KOPT-K1 (cell line): ENCODE results near the gene CLDN12.
"Not testable (repeated sequence)": the region's sequence is repeated elsewhere in the genome, so short reads cannot be mapped to it uniquely, and the experiment has no call there.

Experiments used
- H3K27ac ChIP-seq: fragments of 200-600 bp; sonication (generic); 2 replicates; pipeline ENCODE4 v1.5.1; 2016; ENCODE audit warnings: antibody characterized with exemption, mild to moderate bottlenecking, low read depth, low read length; ENCODE audit not compliant: poor library complexity, severe bottlenecking
- H3K36me3 ChIP-seq: fragments of 200-600 bp; sonication (generic); 2 replicates; pipeline ENCODE4 v1.5.1; 2017; ENCODE audit warnings: antibody characterized with exemption, mild to moderate bottlenecking, low read length, moderate library complexity; ENCODE audit not compliant: insufficient read depth
- H3K9me3 ChIP-seq: fragments of 200-600 bp; sonication (generic); 2 replicates; pipeline ENCODE4 v1.5.1; 2017; ENCODE audit warnings: antibody characterized with exemption, low read length, mild to moderate bottlenecking; ENCODE audit not compliant: insufficient read depth, poor library complexity, severe bottlenecking

CLDN12 gene

GRCh38 chr7:90459888-90460287 is 56.6 kb downstream of the CLDN12 start:
- peaks cover 17% of the 10 kb centered on the region for H3K9me3 ChIP-seq
- H3K36me3 ChIP-seq = no peaks in the 10 kb centered on the region
- H3K27ac ChIP-seq = no peak overlapping the region

GRCh38 chr7:90461219-90461618 is 58.0 kb downstream of the CLDN12 start:
- Histone ChIP-seq H3K36me3 (no peaks in the 10 kb centered on the region), H3K9me3 (peaks cover 19% of the 10 kb centered on the region), H3K27ac (no peak overlapping the region)

DNA sequence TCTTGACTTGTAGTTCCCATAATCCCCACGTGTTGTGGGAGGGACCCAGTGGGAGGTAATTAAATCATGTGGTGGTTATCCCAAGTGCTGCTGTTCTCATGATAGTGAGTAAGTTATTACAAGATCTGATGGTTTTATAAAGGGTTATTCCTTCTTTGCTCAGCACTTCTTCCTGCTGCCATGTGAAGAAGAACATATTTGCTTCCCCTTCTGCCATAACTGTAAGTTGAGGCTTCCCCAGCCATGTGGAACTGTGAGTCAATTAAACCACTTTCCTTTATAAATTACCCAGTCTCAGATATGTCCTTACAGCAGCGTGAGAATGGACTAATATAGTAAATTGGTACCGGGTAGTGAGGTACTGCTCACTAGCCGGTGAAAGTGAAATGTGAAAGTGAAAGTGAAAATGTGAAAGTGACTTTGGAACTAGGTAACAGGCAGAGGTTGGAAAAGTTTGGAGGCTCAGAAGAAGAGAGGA is 59.9 kb downstream of the CLDN12 start:
- not testable (repeated sequence) for H3K27ac ChIP-seq, H3K36me3 ChIP-seq
- peaks cover 19% of the 10 kb centered on the region for H3K9me3 ChIP-seq
